Kidney epithelial cell (primary cell): ENCODE measurements around the gene CELF2. TPM values are rescaled to one million over a fixed set of nuclear protein-coding genes. Genes with fewer than 3 reads are reported as not detected.

Experiments
- DNase-seq: peaks from one replicate; pipeline ENCODE4 v3.0.0-alpha.2; 2010; ENCODE audit warnings: low read depth
- H3K27me3 ChIP-seq: 2 replicates; pipeline ENCODE4 v1.6.0; 2011; ENCODE audit warnings: low read length; ENCODE audit not compliant: control insufficient read depth, insufficient read depth
- H3K36me3 ChIP-seq: 2 replicates; pipeline ENCODE4 v1.5.1; 2011; ENCODE audit warnings: low read length; ENCODE audit not compliant: control insufficient read depth, insufficient read depth
- H3K4me3 ChIP-seq: 2 replicates; pipeline ENCODE4 v1.5.1; 2011; ENCODE audit warnings: low read depth, mild to moderate bottlenecking, control low read depth, low read length
- total RNA-seq: library from RNA; depleted of rRNA; stranded (reverse); fragments of >200 nt; gene quantifications from 2 replicates; pipeline ENCODE4 v1.2.3, GENCODE V29; 2015
- TF ChIP-seq, protein P1 (sequence below): IDR thresholded peaks from 2 replicates; pipeline ENCODE4 v1.5.1; 2011; ENCODE audit warnings: mild to moderate bottlenecking, moderate library complexity, low read length, control low read depth, inconsistent platforms; ENCODE audit not compliant: insufficient read depth, poor library complexity, severe bottlenecking

CELF2 gene
- total RNA-seq, 1 donor from 2014 or later, result 15.2 TPM

DNA sequence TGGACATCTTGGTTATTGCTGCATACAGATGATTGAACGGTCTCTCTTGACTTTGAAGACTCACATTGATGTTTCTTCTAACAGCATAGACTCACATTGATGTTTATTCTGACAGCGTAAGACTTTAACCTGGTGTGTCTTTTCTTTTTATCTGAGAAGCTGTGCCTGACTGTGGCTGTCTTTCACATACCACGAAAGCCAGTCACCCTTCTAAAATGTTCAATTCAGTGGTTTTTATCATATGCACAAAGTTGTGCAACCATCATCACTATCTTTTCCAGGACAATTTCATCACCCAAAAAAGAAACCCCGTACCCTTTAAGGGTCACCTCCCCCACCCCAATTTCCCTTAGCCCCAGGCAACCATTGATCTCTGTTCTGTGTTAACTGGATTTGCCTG is 24.7 kb downstream of the CELF2 start:
- H3K36me3 ChIP-seq, result no peaks in the 10 kb centered on the region
- TF ChIP-seq, protein P1, sequence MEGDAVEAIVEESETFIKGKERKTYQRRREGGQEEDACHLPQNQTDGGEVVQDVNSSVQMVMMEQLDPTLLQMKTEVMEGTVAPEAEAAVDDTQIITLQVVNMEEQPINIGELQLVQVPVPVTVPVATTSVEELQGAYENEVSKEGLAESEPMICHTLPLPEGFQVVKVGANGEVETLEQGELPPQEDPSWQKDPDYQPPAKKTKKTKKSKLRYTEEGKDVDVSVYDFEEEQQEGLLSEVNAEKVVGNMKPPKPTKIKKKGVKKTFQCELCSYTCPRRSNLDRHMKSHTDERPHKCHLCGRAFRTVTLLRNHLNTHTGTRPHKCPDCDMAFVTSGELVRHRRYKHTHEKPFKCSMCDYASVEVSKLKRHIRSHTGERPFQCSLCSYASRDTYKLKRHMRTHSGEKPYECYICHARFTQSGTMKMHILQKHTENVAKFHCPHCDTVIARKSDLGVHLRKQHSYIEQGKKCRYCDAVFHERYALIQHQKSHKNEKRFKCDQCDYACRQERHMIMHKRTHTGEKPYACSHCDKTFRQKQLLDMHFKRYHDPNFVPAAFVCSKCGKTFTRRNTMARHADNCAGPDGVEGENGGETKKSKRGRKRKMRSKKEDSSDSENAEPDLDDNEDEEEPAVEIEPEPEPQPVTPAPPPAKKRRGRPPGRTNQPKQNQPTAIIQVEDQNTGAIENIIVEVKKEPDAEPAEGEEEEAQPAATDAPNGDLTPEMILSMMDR, result no peak
- no peak for DNase-seq
- H3K27me3 ChIP-seq, result no peaks in the 10 kb centered on the region
- H3K4me3 ChIP-seq, result no peak overlapping the region

DNA sequence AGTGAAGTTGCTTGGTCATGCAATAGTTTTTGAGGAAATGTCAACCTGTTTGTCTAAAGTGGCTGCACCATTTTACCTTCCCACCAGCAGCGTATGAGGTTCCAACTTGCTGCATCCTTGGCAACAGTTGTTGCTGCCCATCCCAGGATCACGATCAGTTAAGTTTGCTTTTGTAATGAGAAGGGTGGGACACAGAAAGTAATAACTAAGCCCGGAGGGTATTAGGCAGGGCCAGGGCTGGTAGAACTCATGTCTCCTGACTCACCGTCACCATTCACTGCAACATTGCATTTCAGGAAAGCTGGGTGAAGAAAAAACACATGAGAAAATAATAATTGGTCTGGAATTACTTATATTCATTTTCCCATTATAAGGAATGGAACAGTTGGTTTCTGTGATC is 25.4 kb downstream of the CELF2 start:
- Histone ChIP-seq H3K36me3 (no peaks in the 10 kb centered on the region), H3K27me3 (no peaks in the 10 kb centered on the region), H3K4me3 (no peak overlapping the region)
- no peak for DNase-seq
- TF ChIP-seq, protein P1, result no peak

DNA sequence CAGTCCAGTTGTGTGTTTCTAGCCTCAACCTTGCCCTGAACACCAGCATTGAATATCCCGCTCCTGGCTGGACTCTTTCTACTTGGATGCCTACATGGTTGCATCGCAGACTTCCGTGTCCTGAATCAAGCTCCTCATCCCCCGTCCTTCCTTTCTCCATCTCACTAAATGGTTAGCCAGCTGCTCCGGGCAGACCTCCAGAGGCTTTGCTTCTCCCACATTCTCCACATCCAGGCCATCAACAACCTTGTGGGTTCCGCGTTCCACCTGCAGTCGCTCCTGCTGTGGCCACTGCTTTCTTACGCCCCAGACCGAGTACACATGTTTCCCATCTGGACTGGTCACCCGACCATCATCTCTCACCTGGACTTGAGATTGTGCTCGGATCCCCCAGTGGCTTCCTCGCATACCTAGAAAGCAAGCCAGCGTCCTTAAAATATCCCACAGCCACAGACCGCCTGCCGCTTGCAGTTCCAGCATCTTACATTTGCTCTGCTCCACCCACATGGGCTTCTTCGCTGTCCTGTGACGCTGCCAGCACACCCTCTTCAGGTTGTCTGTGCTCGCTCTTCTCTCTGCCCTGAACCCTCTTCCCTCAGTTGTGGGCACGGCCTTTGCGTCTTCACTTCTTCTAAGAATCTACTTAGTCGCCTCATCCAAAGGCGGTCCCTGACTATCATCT is 25.9 kb downstream of the CELF2 start:
- Histone ChIP-seq H3K36me3 (no peaks in the 10 kb centered on the region), H3K4me3 (no peak overlapping the region), H3K27me3 (no peaks in the 10 kb centered on the region)
- DNase-seq, result no peak
- TF ChIP-seq, protein P1, result no peak

DNA sequence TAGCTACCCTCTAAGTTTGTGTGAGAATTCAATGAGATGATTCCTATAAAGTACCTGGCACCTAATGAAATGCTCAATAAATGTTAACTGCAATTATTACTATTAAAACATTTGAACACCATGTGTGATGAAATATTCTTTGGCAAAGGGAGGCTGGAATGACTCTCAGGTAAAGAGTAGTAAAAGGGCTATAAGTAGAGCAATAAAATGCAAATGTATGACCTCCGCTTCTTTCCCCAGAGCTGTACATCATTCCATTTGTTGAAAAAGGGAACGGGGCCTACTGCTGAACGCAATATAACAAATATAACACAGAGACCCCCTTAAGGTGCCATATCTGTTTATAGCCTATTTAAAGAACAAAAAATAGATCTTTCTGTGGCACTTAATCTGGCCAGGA is 27.8 kb downstream of the CELF2 start:
- no peak overlapping the region for H3K4me3 ChIP-seq
- TF ChIP-seq, protein P1, result no peak
- no peaks in the 10 kb centered on the region for H3K36me3 ChIP-seq
- no peaks in the 10 kb centered on the region for H3K27me3 ChIP-seq
- DNase-seq, result no peak

DNA sequence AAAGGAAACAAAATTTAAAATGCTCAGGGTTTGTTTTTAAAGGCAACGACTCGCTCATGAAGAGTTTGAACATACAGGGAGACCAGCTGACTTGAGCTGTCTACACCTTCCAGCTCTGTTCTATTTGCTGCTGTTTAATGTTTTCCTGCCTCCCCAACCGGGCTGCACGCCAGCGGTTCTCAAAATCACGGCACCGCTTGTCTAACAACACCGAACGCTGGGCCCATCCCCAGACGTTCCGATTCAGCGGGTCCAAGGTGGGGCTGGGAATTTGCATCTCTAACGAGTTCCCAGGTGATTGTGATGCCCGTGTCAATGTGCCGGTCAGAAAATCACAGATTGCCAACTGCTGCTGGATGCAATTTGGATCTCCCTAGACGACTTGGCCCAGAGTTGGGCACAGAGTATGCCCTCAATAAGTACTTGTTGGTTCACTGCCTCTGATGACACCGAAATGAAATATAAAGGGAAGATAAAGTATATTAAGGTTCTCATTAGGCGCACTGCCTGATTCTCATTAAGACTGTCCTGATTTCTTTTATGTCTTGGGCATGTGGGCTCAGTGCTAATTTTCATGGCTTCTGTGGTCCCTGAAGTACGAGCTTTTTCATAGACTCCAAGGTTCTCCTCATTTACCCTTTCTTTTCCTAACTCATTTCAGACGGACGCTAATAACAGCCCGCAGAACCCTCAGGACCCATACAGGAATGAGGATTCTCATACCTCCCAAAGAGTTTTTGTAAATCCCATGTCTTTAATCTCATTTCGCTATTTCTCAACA is 28.5 kb downstream of the CELF2 start:
- DNase-seq, result no peak
- Histone ChIP-seq H3K4me3 (no peak overlapping the region), H3K27me3 (no peaks in the 10 kb centered on the region), H3K36me3 (no peaks in the 10 kb centered on the region)
- TF ChIP-seq, protein P1, result no peak
